ENCODE data around the gene PPDPF. TPM values are rescaled to one million over a fixed set of nuclear protein-coding genes. Genes with fewer than 3 reads are reported as not detected.
"Not testable (repeated sequence)": the region's sequence is repeated elsewhere in the genome, so short reads cannot be mapped to it uniquely, and the experiment has no call there.

PPDPF gene
- total RNA-seq, 2 experiments from 2014 or later: 189 to 194 TPM

DNA sequence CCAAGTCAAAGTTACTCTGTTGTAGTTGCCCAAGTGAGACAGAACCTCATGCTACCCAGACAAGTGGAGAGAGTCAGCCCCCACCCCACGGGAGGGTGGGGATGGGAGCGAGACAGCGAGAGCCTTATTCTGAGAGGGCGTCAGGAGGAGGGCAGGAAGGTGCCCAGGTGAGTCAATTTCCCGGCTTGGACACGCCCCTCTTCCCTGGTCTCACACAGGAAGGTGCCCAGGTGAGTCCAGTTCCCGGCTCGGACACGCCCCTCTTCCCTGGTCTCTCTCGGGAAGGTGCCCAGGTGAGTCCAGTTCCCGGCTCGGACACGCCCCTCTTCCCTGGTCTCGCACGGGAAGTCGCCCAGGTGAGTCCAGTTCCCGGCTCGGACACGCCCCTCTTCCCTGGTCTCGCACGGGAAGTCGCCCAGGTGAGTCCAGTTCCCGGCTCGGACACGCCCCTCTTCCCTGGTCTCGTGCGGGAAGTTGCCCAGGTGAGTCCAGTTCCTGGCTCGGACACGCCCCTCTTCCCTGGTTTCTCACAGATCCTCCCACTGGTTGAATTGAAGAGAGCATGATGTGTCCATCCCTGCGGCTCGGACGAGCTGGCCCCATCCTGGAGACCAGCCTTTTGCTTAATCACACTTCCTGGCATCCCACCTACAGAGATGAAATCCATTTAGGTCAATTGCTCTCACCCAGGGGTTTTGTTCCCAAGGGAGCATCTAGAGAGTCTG is 40.7 kb upstream of the PPDPF start:
- CTCF ChIA-PET; H3K4me3 Mint-ChIP-seq; DNase-seq; H3K4me1 Mint-ChIP-seq (ENCODE audit: low read depth); H3K36me3 Mint-ChIP-seq (ENCODE audit: low read depth); H3K9me3 Mint-ChIP-seq; H3K27ac Mint-ChIP-seq: not testable (repeated sequence)
- intact Hi-C loops (cut with micrococcal nuclease): loop anchor here (5.0 kb wide), 1 partner anchor 38 kb away; no protein-coding TSS in a partner anchor
- H3K27me3 Mint-ChIP-seq (ENCODE audit: low read depth): peaks cover 30% of the 10 kb centered on the region

- CTCF ChIA-PET: interaction anchor here (0.7 kb wide), 1 partner anchor 41 kb away, joined by 4 read pairs; no protein-coding TSS in a partner anchor
- Mint-ChIP-seq H3K27me3 (ENCODE audit: low read depth) (peaks cover 27% of the 10 kb centered on the region), H3K9me3 (no peaks in the 10 kb centered on the region), H3K36me3 (ENCODE audit: low read depth) (no peaks in the 10 kb centered on the region), H3K4me1 (ENCODE audit: low read depth) (no peaks in the 10 kb centered on the region), H3K27ac (no peak overlapping the region), H3K4me3 (no peak overlapping the region)
- DNase-seq: no peak
- intact Hi-C loops (cut with micrococcal nuclease): no loop called here
Measured at GRCh38 chr20:63481503-63481902, 39.1 kb upstream of the PPDPF start.

GRCh38 chr20:63482021-63482587 is 38.5 kb upstream of the PPDPF start:
- H3K27ac Mint-ChIP-seq: no peak overlapping the region
- no peaks in the 10 kb centered on the region for H3K36me3 Mint-ChIP-seq (ENCODE audit: low read depth)
- no peak for DNase-seq
- H3K4me3 Mint-ChIP-seq: no peak overlapping the region
- CTCF ChIA-PET: no interaction called here
- intact Hi-C loops (cut with micrococcal nuclease): no loop called here
- no peaks in the 10 kb centered on the region for H3K4me1 Mint-ChIP-seq (ENCODE audit: low read depth)
- H3K27me3 Mint-ChIP-seq (ENCODE audit: low read depth): peaks cover 24% of the 10 kb centered on the region
- H3K9me3 Mint-ChIP-seq: no peaks in the 10 kb centered on the region

- Mint-ChIP-seq H3K9me3 (no peaks in the 10 kb centered on the region), H3K36me3 (ENCODE audit: low read depth) (no peaks in the 10 kb centered on the region), H3K27me3 (ENCODE audit: low read depth) (peaks cover 24% of the 10 kb centered on the region), H3K4me1 (ENCODE audit: low read depth) (no peaks in the 10 kb centered on the region), H3K27ac (no peak overlapping the region), H3K4me3 (no peak overlapping the region)
- CTCF ChIA-PET: interaction anchor here (0.7 to 1.3 kb wide), 3 partner anchors 12 to 260 kb away, joined by 3 to 4 read pairs (median 3); no protein-coding TSS in a partner anchor
- intact Hi-C loops (cut with micrococcal nuclease): no loop called here
- DNase-seq: no peak
Measured at GRCh38 chr20:63483834-63484233, 36.7 kb upstream of the PPDPF start.

- peaks cover 24% of the 10 kb centered on the region for H3K27me3 Mint-ChIP-seq (ENCODE audit: low read depth)
- no peaks in the 10 kb centered on the region for H3K9me3 Mint-ChIP-seq
- H3K36me3 Mint-ChIP-seq (ENCODE audit: low read depth): no peaks in the 10 kb centered on the region
- DNase-seq: no peak
- H3K4me1 Mint-ChIP-seq (ENCODE audit: low read depth): no peaks in the 10 kb centered on the region
- CTCF ChIA-PET: interaction anchor here (0.6 to 1.3 kb wide), 3 partner anchors 12 to 52 kb away, joined by 3 read pairs; no protein-coding TSS in a partner anchor
- intact Hi-C loops (cut with micrococcal nuclease): no loop called here
- H3K4me3 Mint-ChIP-seq: no peak overlapping the region
- no peak overlapping the region for H3K27ac Mint-ChIP-seq
Measured at GRCh38 chr20:63484236-63484635, 36.3 kb upstream of the PPDPF start.

DNA sequence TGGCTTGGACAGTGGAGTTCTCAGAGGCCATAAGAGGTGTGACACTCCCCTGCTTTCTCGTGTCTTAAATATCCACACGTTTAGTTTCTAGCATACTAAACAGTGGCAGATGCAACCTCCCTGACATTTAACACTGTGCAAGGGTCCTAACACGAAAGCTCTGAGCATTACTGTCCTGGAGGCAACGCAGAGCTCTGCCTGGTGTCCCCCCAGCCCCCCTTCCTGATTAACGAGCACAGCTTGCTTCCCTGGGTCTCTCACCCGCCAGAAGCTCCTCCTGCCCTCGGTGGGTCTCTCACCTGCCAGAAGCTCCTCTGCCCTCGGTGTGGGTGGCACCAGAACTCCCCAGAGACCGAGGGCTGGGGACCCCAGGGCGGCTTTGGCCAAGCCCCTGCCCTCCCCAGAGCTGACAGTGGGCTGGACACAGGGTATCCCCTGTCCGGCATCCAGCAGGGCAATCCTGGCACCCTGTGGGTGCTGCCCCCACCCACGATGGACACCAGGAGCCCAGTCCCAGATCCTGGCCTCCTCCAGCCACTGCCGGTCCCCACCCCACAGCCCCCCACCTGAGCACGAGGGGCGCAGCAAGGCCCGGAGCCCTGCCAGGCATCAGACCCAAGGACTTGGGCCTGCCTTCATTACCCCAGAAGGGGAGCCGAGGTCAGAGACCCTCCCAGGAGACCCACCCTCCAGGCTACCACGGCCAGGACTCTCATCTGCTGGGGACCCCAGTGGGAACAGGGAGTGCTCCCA is 35.7 kb upstream of the PPDPF start:
- H3K4me1 Mint-ChIP-seq (ENCODE audit: low read depth): no peaks in the 10 kb centered on the region
- no peak overlapping the region for H3K27ac Mint-ChIP-seq
- CTCF ChIA-PET: interaction anchor here (0.6 to 1.3 kb wide), 3 partner anchors 11 to 52 kb away, joined by 3 read pairs; no protein-coding TSS in a partner anchor
- no peak for DNase-seq
- no peaks in the 10 kb centered on the region for H3K36me3 Mint-ChIP-seq (ENCODE audit: low read depth)
- no peak overlapping the region for H3K4me3 Mint-ChIP-seq
- intact Hi-C loops (cut with micrococcal nuclease): no loop called here
- H3K9me3 Mint-ChIP-seq: no peaks in the 10 kb centered on the region
- peaks cover 22% of the 10 kb centered on the region for H3K27me3 Mint-ChIP-seq (ENCODE audit: low read depth)

DNA sequence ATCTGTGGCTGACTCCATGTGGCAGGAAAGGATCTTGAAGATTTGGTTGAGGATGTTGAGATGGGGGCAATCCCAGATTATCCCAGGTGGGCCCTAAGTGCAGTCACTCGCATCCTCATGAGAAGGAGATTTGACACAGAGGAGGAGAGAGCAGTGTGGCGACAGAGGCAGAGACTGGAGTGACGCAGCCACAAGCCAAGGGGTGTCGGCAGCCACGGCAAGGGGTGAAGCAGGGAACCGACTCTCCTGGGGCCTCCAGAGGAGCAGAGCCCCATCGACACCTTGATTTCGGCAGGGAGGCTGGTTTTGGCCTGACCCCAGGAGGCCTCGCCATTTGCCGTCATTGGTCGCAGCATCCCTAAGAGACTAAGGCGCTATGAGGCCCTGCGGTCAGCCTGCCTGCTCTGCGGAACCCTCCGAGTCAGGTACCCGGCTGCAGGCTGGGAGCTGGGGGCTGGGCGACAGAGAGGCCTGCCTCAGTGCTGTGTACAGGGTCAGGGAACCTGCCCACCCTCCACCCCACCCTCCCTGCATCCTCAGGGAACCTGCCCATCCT is 34.2 kb upstream of the PPDPF start:
- Mint-ChIP-seq H3K9me3 (no peaks in the 10 kb centered on the region), H3K4me1 (ENCODE audit: low read depth) (no peaks in the 10 kb centered on the region), H3K27me3 (ENCODE audit: low read depth) (peaks cover 30% of the 10 kb centered on the region), H3K27ac (no peak overlapping the region), H3K4me3 (no peak overlapping the region), H3K36me3 (ENCODE audit: low read depth) (no peaks in the 10 kb centered on the region)
- no peak for DNase-seq
- intact Hi-C loops (cut with micrococcal nuclease): no loop called here
- CTCF ChIA-PET: no interaction called here

GRCh38 chr20:63487116-63487764 is 33.3 kb upstream of the PPDPF start:
- no peaks in the 10 kb centered on the region for H3K4me1 Mint-ChIP-seq (ENCODE audit: low read depth)
- CTCF ChIA-PET: no interaction called here

DNA sequence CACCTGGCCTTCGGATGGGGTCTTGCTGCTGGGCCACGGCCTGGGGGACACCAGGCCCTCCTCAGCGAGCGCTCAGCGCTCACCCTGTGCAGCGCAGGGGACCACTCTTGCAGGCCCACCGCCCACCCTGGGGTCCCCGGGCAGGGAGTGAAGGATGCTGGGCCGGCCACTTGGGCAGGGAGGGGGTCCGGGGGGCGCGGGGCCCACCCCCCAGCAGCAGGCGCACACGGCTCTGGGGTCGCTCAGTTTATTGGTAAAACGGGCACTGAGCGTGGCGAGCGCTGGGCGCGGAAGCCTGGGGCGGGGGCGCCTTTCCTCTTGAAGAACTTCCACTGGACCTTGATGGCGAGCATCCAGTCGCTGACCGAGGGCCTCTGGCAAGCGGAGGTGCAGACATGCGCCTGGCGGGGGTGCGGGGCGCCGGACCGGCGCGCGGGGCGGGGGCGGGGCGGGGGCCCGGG is 32.8 kb upstream of the PPDPF start:
- no peaks in the 10 kb centered on the region for H3K4me1 Mint-ChIP-seq (ENCODE audit: low read depth)
- DNase-seq: no peak
- peaks cover 28% of the 10 kb centered on the region for H3K27me3 Mint-ChIP-seq (ENCODE audit: low read depth)
- no peak overlapping the region for H3K27ac Mint-ChIP-seq
- CTCF ChIA-PET: no interaction called here
- H3K4me3 Mint-ChIP-seq: no peak overlapping the region
- intact Hi-C loops (cut with micrococcal nuclease): no loop called here
- no peaks in the 10 kb centered on the region for H3K36me3 Mint-ChIP-seq (ENCODE audit: low read depth)
- no peaks in the 10 kb centered on the region for H3K9me3 Mint-ChIP-seq

More at GRCh38 chr20:63487116-63487764, 33.3 kb upstream of the PPDPF start:
- intact Hi-C loops (cut with micrococcal nuclease): no loop called here
- no peak for DNase-seq
- H3K4me3 Mint-ChIP-seq: no peak overlapping the region
- no peak overlapping the region for H3K27ac Mint-ChIP-seq
- no peaks in the 10 kb centered on the region for H3K36me3 Mint-ChIP-seq (ENCODE audit: low read depth)
- no peaks in the 10 kb centered on the region for H3K9me3 Mint-ChIP-seq
- peaks cover 31% of the 10 kb centered on the region for H3K27me3 Mint-ChIP-seq (ENCODE audit: low read depth)

DNA sequence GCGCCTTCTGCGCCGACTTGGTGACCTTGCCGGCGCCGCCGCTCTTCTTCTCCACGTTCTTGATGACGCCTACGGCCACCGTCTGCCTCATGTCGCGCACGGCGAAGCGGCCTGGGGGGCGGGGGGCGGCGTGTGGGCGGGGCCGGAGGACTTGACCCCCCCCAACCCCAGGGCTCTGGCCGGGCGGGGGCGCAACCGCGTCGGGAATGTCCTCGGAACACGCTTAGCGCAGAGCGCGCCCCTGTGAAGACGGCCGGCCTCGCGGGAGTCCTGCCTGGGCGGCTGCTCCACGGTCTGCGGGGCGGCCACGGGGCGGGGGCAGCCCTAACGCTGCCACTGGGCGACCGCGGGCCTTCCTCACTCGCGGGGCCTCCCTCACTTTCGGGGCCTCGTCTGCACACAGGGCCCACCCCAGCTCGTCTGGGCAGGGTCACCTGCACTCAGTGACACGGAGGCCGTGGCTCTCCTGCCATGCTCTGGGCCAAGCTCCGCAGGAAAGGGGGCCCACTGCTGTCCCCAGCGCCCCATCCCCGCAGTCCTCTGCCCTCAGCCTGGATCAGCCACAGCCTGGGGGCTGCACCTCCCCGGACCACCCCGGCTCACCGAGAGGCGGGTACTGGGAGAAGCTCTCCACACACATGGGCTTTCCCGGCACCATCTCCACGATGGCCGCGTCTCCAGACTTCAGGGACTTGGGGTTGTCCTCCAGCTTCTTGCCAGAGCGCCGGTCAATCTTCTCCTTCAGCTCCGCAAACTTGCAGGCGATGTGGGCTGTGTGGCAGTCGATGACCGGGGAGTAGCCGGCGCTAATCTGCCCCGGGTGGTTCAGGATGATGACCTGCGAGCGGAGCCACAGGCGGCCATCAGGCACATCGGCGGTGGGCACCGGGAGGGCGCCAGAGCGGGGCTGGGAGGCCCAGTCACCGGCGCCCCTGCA is 32.0 kb upstream of the PPDPF start:
- intact Hi-C loops (cut with micrococcal nuclease): no loop called here
- Mint-ChIP-seq H3K4me1 (ENCODE audit: low read depth) (no peaks in the 10 kb centered on the region), H3K36me3 (ENCODE audit: low read depth) (no peaks in the 10 kb centered on the region), H3K27me3 (ENCODE audit: low read depth) (peaks cover 26% of the 10 kb centered on the region), H3K4me3 (no peak overlapping the region), H3K9me3 (no peaks in the 10 kb centered on the region), H3K27ac (no peak overlapping the region)
- CTCF ChIA-PET: no interaction called here
- DNase-seq: no peak

GRCh38 chr20:63490416-63490815 is 30.1 kb upstream of the PPDPF start:
- no peak overlapping the region for H3K4me3 Mint-ChIP-seq
- no peaks in the 10 kb centered on the region for H3K36me3 Mint-ChIP-seq (ENCODE audit: low read depth)
- H3K27me3 Mint-ChIP-seq (ENCODE audit: low read depth): peaks cover 23% of the 10 kb centered on the region
- DNase-seq: no peak
- H3K4me1 Mint-ChIP-seq (ENCODE audit: low read depth): no peaks in the 10 kb centered on the region
- intact Hi-C loops (cut with micrococcal nuclease): no loop called here
- no peaks in the 10 kb centered on the region for H3K9me3 Mint-ChIP-seq
- CTCF ChIA-PET: no interaction called here
- no peak overlapping the region for H3K27ac Mint-ChIP-seq
